Esophagus (tissue), 2 donors: ENCODE results near the gene DNAJB12. TPM values are rescaled to one million over a fixed set of nuclear protein-coding genes. Genes with fewer than 3 reads are reported as not detected.

Source experiments
- H3K27ac ChIP-seq, 2 donors: one replicate each; pipeline ENCODE4 v1.5.1; 2013; ENCODE audit warnings: low read depth in 2 of 2, mild to moderate bottlenecking in 2 of 2, inconsistent platforms in 1 of 2, low read length in 1 of 2, moderate library complexity in 1 of 2
- H3K27me3 ChIP-seq, 2 donors: one replicate each; pipeline ENCODE4 v1.6.1; 2013; ENCODE audit warnings: low read length in 2 of 2, control low read depth in 1 of 2, mild to moderate bottlenecking in 1 of 2; ENCODE audit not compliant: insufficient read depth in 2 of 2, control insufficient read depth in 1 of 2
- H3K36me3 ChIP-seq, 2 donors: one replicate each; pipeline ENCODE4 v1.6.1; 2013; ENCODE audit warnings: low read length in 1 of 2; ENCODE audit not compliant: control insufficient read depth in 2 of 2, insufficient read depth in 2 of 2
- H3K4me1 ChIP-seq, 2 donors: one replicate each; pipeline ENCODE4 v1.6.1; 2013; ENCODE audit warnings: low read length in 1 of 2; ENCODE audit not compliant: control insufficient read depth in 2 of 2, insufficient read depth in 2 of 2
- H3K4me3 ChIP-seq, 2 donors: one replicate each; pipeline ENCODE4 v1.5.1; 2013; ENCODE audit warnings: low read length in 2 of 2, mild to moderate bottlenecking in 2 of 2, low read depth in 1 of 2, moderate library complexity in 1 of 2
- H3K9me3 ChIP-seq, 2 donors: one replicate each; pipeline ENCODE4 v1.6.1; 2013; ENCODE audit warnings: mild to moderate bottlenecking in 2 of 2, low read depth in 1 of 2, low read length in 1 of 2, moderate library complexity in 1 of 2; ENCODE audit not compliant: control insufficient read depth in 2 of 2, insufficient read depth in 1 of 2
- whole genome bisulfite sequencing, 2 donors: extraction: QIAGEN DNeasy Blood & Tissue Kit; methylation state at CpG; one replicate each; pipeline ENCODE4 v1.1.7; 2013; 5-methylcytosine and 5-hydroxymethylcytosine counted together
- polyA plus RNA-seq, 2 donors: library from polyadenylated mRNA; stranded (reverse); fragments of 200-250 nt; gene quantifications; one replicate each; pipeline ENCODE4 v1.2.3, GENCODE V29; 2013
- donor health status: healthy with polysubstance abuse.
- donor health status: Bipolar disorder and iron deficiency.

The DNAJB12 gene
- polyA plus RNA-seq, 2 donors = 18.4 to 20.7 TPM

DNA sequence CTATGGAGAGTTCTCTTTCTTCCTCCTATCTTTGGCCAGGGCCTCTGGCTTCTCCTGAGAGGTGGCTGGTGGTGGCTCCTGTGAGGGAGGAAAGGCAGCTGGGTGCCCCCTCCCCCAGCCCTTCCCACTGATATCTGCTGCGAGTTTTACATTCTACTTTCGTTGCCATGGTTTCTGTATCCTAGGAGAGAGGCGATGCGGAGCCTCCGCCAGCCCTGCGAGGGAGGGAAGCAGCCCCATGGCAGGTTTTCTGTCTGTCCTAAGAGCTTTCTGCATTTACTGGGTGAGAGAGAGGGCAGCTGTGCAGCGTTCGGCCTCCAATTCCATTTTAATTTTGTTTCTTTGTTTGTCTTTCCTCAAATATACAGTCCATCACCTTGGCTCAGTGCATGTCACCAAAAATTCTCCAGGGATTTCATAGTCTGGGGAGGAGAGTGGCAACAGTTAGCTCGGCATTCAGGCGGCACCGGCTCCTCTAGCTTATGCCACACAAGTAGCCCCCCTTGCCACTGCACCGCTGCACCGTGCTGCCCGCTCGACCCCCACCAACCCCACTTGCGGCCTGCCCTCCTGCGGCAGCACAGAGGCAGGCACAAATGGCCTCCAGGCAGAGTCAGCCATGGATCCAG is 20.4 kb downstream of the DNAJB12 start:
- Histone ChIP-seq H3K4me3 (no peak overlapping the region), H3K4me1 (peaks cover 18 to 43% of the 10 kb centered on the region in 2 donors), H3K36me3 (peaks cover 3 to 16% of the 10 kb centered on the region in 2 donors)

DNA sequence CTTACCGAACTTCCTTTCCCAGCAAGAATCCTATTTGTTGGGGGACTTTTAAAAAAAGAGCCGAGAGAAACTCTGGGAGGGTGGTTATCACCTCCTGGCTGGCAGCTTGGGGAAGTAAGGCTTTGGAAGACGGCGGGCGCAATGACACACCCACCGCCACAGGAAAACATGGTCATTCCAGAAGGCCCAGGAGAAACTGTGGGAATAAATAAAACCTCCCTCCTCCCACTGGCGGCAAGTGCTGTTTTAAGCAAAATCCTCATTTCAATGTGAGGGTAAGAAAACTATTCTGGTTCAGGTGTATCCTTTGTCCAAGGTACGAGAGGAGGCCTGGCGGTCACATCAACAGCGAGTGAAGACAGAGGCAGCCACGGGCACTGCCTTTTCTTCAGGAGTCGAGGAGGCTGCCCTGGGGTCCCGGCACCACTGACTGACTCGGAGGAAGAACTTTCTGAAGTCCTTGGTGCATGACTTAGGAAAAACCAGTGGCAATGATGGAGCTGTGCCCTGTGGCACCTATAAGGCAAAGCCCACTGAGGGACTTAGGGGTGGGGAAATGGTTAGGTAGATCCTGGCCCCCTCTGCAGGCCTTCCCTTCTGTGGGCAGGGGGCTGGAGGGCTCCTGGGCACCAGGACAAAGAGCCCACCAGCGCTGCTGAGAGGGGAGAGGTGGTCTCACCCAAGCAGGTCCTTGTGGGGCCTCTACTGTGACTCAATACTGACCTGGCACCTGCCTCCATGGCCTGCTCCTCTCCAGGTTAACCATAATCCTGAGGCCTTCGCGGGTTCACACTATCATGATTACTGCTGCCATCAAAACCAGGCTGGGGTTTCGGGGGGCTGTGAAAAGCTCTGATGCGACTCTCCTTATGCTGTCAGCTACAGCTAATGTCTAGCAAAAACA is 21.4 kb downstream of the DNAJB12 start:
- peaks cover 21 to 50% of the 10 kb centered on the region in 2 donors for H3K4me1 ChIP-seq
- H3K4me3 ChIP-seq = no peak overlapping the region
- WGBS, 2 donors = 77 to 88% methylated on average over 19 of the region's 19 CpGs
- H3K9me3 ChIP-seq = no peaks in the 10 kb centered on the region
- H3K36me3 ChIP-seq = peaks cover 3 to 16% of the 10 kb centered on the region in 2 donors
- H3K27me3 ChIP-seq = no peaks in the 10 kb centered on the region
- H3K27ac ChIP-seq = peak overlapping the region; percentile 86 to 97

More for the DNA sequence above, 20.4 kb downstream of the DNAJB12 start:
- no peaks in the 10 kb centered on the region for H3K9me3 ChIP-seq
- H3K27ac ChIP-seq = peak overlapping the region; percentile 72 to 93
- no peaks in the 10 kb centered on the region for H3K27me3 ChIP-seq
- 56 to 60% methylated on average over 17 of the region's 17 CpGs for WGBS, 2 donors

DNA sequence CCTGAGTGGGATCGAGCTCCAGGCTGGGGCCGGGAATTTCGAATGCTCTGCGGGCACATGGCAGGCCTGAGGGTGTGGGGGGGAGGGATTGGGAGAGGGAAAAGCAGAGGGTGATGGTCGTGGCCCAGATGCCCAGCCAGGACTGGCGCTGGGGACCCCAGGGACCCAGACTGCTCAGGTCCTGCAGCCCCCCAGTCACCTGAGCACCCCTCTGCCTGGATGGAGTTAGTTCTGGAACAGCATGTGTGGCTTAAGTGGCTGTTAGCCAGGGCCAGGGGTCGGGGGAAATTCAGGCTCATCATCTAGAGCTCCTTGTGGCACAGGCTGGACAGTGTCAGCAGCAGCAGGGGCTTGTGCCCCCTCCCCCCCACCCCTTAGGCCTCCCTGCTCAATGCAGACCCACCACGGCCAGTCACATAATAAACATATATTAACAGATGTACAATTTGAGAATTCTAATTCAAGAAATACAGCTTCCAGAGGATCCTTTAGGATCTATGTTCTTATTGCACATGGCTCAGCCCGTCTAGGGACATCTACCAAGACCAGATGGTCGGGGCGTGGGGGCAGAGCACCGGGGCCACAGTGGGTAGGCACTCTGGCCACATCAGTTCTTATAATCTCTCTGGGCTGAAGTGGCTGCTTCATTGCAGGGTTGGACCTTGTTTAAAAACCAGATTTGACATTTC is 22.2 kb downstream of the DNAJB12 start:
- peaks cover 2 to 10% of the 10 kb centered on the region in 2 donors for H3K36me3 ChIP-seq
- peaks cover 21 to 54% of the 10 kb centered on the region in 2 donors for H3K4me1 ChIP-seq
- 44 to 52% methylated on average over 12 of the region's 12 CpGs for WGBS, 2 donors
- peak overlapping the region; percentile 86 to 97 for H3K27ac ChIP-seq
- H3K4me3 ChIP-seq = no peak overlapping the region
- H3K27me3 ChIP-seq = no peaks in the 10 kb centered on the region
- no peaks in the 10 kb centered on the region for H3K9me3 ChIP-seq

DNA sequence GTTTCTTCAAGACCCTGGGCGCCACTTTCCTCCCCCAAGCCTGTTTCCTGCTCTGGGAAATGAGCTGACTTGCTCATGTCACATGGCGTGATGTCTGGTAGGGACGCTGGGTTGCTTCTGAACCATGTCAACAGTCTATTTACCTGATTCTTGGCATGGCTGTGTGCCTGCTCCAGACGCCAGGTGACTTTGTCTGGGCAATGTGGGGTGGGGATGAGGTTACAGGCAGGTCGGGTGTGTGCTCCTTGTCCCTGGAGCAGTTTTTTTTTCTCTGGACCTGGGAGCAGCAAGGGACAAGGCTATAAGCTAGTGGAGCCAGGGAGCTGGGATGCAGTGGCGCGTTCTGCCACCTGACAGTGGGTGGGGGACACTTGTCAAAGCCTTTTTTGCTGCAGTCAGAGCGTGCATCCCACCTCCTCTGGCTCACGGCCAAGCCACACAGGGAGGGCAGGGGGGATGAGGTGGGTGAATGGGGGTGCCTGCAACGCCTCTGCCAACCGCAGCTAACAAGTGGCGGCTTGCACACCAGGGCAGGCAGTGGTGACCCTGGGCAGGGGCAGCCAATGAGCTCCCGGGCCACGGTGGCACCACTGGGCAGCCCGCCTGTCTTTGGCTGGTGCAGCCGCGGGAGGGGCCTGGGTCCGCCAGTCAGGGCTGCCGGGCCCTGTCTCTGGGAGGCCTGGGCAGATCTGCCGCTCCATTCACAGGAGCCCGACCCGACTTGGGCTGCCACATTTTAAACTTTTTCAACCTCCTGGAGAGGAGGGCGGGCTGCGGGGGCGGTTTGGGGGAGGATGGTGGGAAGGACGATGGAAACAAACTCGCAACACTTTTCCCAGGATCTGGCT is 22.9 kb downstream of the DNAJB12 start:
- H3K4me1 ChIP-seq = peaks cover 17 to 51% of the 10 kb centered on the region in 2 donors
- 8% methylated on average over 27 of the region's 27 CpGs for WGBS, 2 donors

DNA sequence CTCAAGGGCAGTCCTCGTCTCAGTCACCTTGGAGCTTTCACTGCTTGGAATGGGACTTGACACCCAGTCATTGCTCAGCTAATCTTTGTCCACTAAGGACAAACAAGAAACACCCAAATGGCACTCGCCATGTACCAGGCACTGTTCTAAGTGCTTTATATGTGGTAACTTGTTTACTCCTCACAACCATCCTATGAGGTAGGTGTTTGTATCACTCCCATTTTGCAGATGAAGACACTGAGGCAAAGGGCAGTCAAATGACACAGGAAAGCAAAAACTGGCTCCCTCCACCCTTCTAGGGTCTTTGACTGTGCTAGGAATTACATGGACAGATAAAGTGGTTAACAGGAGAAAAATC is 24.7 kb downstream of the DNAJB12 start:
- H3K4me1 ChIP-seq = peaks cover 7 to 35% of the 10 kb centered on the region in 2 donors
- H3K27ac ChIP-seq = peak overlapping the region in 1 of 2 donors; percentile 61
- peaks cover 0 to 7% of the 10 kb centered on the region in 2 donors for H3K36me3 ChIP-seq
- H3K27me3 ChIP-seq = no peaks in the 10 kb centered on the region
- no peak overlapping the region for H3K4me3 ChIP-seq
- 78% methylated on average over 2 of the region's 2 CpGs for WGBS, 2 donors
- H3K9me3 ChIP-seq = no peaks in the 10 kb centered on the region

More for the DNA sequence above, 22.9 kb downstream of the DNAJB12 start:
- Histone ChIP-seq H3K4me3 (no peak overlapping the region), H3K27me3 (no peaks in the 10 kb centered on the region), H3K36me3 (peaks cover 0 to 10% of the 10 kb centered on the region in 2 donors), H3K9me3 (no peaks in the 10 kb centered on the region), H3K27ac (peak overlapping the region; percentile 86 to 97)

DNA sequence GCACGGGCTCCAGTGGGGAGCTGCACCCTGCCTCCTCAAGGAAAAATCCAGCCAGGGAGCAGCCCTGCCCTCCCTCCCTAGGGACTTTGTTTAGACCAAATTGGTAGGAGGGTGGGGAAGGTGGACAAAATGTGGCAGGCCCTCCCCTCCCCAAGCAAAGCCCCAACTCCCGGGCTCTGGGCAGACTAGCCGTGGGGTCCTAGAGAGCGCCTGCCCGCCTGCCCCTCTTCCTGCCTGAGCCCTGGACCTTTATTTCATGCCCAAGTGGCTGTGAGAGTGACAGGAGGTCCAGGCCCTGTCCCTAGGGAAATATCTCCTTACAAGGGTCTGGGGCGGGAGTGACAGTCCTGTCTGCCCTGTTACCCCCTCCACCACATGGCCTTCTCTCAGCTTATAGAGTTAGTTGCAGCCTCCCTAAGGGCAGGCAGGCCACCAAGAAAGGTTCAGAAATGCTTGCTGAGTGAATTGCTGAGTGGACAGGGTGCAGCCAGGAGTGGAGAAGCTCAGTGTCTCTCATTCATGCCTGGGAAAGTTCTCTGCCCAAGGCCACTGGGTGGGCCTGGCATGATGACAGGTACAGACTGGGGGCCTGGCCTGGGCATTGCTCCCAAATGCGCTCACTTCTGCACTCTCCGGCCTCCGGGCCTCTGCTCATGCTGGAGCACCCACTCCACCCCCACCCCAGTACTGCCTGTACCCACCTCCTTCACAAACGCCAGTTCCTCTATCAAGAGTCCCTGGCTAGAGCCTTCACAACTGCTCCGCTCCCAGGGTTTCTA is 25.2 kb downstream of the DNAJB12 start:
- peaks cover 9 to 36% of the 10 kb centered on the region in 2 donors for H3K4me1 ChIP-seq
- no peak overlapping the region for H3K4me3 ChIP-seq
- H3K36me3 ChIP-seq = peaks cover 0 to 4% of the 10 kb centered on the region in 2 donors
- peak overlapping the region; percentile 24 to 61 for H3K27ac ChIP-seq
- no peaks in the 10 kb centered on the region for H3K27me3 ChIP-seq
- no peaks in the 10 kb centered on the region for H3K9me3 ChIP-seq
- 73 to 81% methylated on average over 11 of the region's 11 CpGs for WGBS, 2 donors

DNA sequence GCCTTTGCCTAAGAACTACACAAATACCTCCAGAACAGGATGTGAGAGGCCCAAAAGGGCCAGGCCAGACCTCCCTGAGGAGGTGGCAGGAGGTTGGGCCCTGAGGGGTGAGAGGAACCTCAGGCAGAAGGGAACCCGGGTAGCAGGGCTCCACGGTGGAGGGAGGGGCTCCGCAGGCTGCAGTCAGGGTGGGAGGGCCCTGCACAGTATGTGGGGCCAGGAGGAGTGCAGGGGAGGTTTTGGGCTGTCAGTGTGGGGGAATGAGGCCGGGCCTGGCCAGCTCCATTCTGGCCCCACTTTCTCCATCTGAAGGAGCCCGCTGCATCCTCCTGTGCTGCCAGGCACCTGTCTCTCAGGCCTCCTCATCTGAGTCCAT is 25.9 kb downstream of the DNAJB12 start:
- Histone ChIP-seq H3K36me3 (peaks cover 0 to 4% of the 10 kb centered on the region in 2 donors), H3K9me3 (no peaks in the 10 kb centered on the region), H3K27me3 (no peaks in the 10 kb centered on the region), H3K27ac (peak overlapping the region; percentile 24 to 25), H3K4me1 (peaks cover 11 to 35% of the 10 kb centered on the region in 2 donors), H3K4me3 (no peak overlapping the region)
- WGBS, 2 donors = 58 to 64% methylated on average over 5 of the region's 5 CpGs

DNA sequence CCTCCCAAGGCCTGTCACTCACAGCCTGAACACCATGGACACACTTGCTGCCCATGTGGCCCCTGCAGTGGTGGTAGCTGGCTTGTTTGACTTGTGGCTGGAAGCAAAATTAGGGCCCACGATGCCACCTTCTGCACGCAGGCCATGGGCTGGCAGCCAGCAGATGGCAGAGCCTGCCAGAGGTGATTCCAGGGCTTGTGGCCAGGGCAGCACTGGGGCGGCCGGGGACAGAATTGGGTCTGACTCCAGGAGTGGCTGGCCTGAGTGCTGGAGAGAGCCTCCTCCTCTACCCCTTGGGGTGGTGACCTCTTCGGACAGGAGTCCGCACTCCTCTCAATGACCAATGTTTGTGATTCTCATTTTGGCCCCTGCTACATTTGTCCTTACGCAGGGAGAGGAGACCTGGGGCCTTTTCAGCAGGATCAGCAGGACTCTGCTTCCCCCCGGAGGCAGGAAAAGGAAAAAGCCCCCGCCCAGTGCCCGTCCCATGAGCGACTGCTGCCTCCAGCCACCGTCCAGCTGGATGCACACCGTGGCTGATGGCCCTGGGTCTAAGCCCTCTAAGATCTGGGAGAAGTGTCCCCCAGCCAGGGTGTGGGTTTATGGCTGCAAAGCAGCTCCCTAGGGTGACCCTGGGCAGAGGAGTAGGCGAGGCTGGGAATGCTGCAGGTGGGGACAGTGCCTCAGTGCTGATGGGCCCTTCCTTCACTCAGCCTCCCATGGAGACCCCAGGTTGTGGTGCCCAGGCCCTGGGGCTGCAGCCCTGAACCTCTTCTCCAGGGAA is 26.5 kb downstream of the DNAJB12 start:
- Histone ChIP-seq H3K4me3 (no peak overlapping the region), H3K9me3 (no peaks in the 10 kb centered on the region), H3K36me3 (no peaks in the 10 kb centered on the region), H3K4me1 (peaks cover 11 to 41% of the 10 kb centered on the region in 2 donors), H3K27me3 (no peaks in the 10 kb centered on the region), H3K27ac (peak overlapping the region; percentile 16 to 62)
- WGBS, 2 donors = 25 to 33% methylated on average over 14 of the region's 14 CpGs
